Activated CD4-positive, alpha-beta T cell treated with anti-CD3 and anti-CD28 coated beads, Interleukin-2, amount 50 U/mL, for 48 hours (primary cell): ENCODE measurements around the gene C16orf95.
"Not testable (repeated sequence)": the region's sequence is repeated elsewhere in the genome, so short reads cannot be mapped to it uniquely, and the experiment has no call there.

Experiments used
- DNase-seq, 2 experiments: peaks; one replicate each; pipeline ENCODE4 v3.0.0-alpha.2; 2020

Gene C16orf95

GRCh38 chr16:87316923-87317749 lies at the start of gene C16orf95:
TSS of gene C16orf95 (minus strand) at chr16:87317392. CDS start at chr16:87317242, 150 bp downstream.
- DNase-seq = peak; percentile 97 to 98

GRCh38 chr16:87366930-87367329 lies 49.7 kb upstream of the C16orf95 start:
- no peak for DNase-seq

GRCh38 chr16:87366288-87366687 lies 49.1 kb upstream of the C16orf95 start:
- no peak for DNase-seq

- DNase-seq = no peak
Measured at GRCh38 chr16:87365021-87365713, 48.0 kb upstream of the C16orf95 start.

- DNase-seq = no peak
Measured at GRCh38 chr16:87363771-87364455, 46.7 kb upstream of the C16orf95 start.

GRCh38 chr16:87362828-87363559 lies 45.8 kb upstream of the C16orf95 start:
- DNase-seq = not testable (repeated sequence)

GRCh38 chr16:87361916-87362619 lies 44.9 kb upstream of the C16orf95 start:
- DNase-seq = no peak

- DNase-seq = no peak
Measured at GRCh38 chr16:87360862-87361610, 43.8 kb upstream of the C16orf95 start.

- no peak for DNase-seq
Measured at GRCh38 chr16:87359121-87359520, 41.9 kb upstream of the C16orf95 start.

- DNase-seq = no peak
Measured at GRCh38 chr16:87358696-87359095, 41.5 kb upstream of the C16orf95 start.

GRCh38 chr16:87358250-87358649 lies 41.1 kb upstream of the C16orf95 start:
- DNase-seq = no peak

GRCh38 chr16:87356491-87356853 lies 39.3 kb upstream of the C16orf95 start:
- no peak for DNase-seq

- no peak for DNase-seq
Measured at GRCh38 chr16:87353613-87354012, 36.4 kb upstream of the C16orf95 start.

- DNase-seq = no peak
Measured at GRCh38 chr16:87352818-87353217, 35.6 kb upstream of the C16orf95 start.

GRCh38 chr16:87351320-87351698 lies 34.1 kb upstream of the C16orf95 start:
- DNase-seq = no peak

GRCh38 chr16:87350681-87351319 lies 33.6 kb upstream of the C16orf95 start:
- no peak for DNase-seq

- DNase-seq = no peak
Measured at GRCh38 chr16:87350031-87350430, 32.8 kb upstream of the C16orf95 start.

- no peak for DNase-seq
Measured at GRCh38 chr16:87348616-87349157, 31.5 kb upstream of the C16orf95 start.

GRCh38 chr16:87347932-87348615 lies 30.9 kb upstream of the C16orf95 start:
- no peak for DNase-seq

- DNase-seq = no peak
Measured at GRCh38 chr16:87346517-87347060, 29.4 kb upstream of the C16orf95 start.
